ENCODE data around the gene DHX35. TPM values are rescaled to one million over a fixed set of nuclear protein-coding genes. Genes with fewer than 3 reads are reported as not detected.

The DHX35 gene
- total and polyA plus RNA-seq, 2 experiments from 2014 or later = 8.3 to 25.9 TPM

- ATAC-seq (no peak), DNase-seq (ENCODE audit: low spot score) (no peak)
- Histone ChIP-seq H3F3A (replicated peaks; ENCODE audit: low read depth) (no peaks in the 10 kb centered on the region), H3K4me2 (no peak overlapping the region), H3K4me1 (ENCODE audit: insufficient read depth) (peaks cover 10% of the 10 kb centered on the region), H3K27me3 (ENCODE audit: insufficient read depth) (no peaks in the 10 kb centered on the region), H3K27ac (ENCODE audit: low read depth) (no peak overlapping the region), H2AFZ (no peak overlapping the region), H3K4me3 (no peak overlapping the region), H3K79me2 (replicated peaks; ENCODE audit: insufficient read depth) (peaks cover 71% of the 10 kb centered on the region), H3K9me2 (ENCODE audit: insufficient read depth) (no peaks in the 10 kb centered on the region), H4K20me1 (replicated peaks; ENCODE audit: insufficient read depth) (peaks cover 3% of the 10 kb centered on the region), H3K36me3 (ENCODE audit: insufficient read depth) (peaks cover 12% of the 10 kb centered on the region)
- H3K27ac Mint-ChIP-seq = no peak overlapping the region
- TF ChIP-seq EZH2phosphoT487 (IDR thresholded peaks at IDR 0.05; ENCODE audit: unreplicated experiment) = no peak
- TF ChIP-seq NANOG (IDR thresholded peaks at IDR 0.05; ENCODE audit: borderline replicate concordance) = no peak
- TF ChIP-seq REST (IDR thresholded peaks at IDR 0.05; ENCODE audit: unreplicated experiment) = no peak
- no peak for TF ChIP-seq ZNF114 (CRISPR knock-in tag; IDR thresholded peaks at IDR 0.05)
- TF ChIP-seq ETS1 (IDR thresholded peaks at IDR 0.05) = no peak
- no peak for TF ChIP-seq CTCF (conservative IDR thresholded peaks at IDR 0.05; ENCODE audit: low read depth in 2 of 2)
- TF ChIP-seq CREB1 (CRISPR knock-in tag; IDR thresholded peaks at IDR 0.05; ENCODE audit: low read depth) = no peak
- no peak for TF ChIP-seq ZNF462 (CRISPR knock-in tag; IDR thresholded peaks at IDR 0.05)
- H3K36me3 Mint-ChIP-seq (ENCODE audit: low read depth) = peaks cover 14% of the 10 kb centered on the region; the same call in 2 of the 3 replicates
- peaks cover 7% of the 10 kb centered on the region for H3K27me3 Mint-ChIP-seq (ENCODE audit: insufficient read depth, low read depth, poor library complexity)
- no peak overlapping the region for H3K4me3 Mint-ChIP-seq
- H3K9me3 Mint-ChIP-seq = no peaks in the 10 kb centered on the region; the same call in 2 of the 3 replicates
- peaks cover 14% of the 10 kb centered on the region for H3K4me1 Mint-ChIP-seq
Observed at GRCh38 chr20:38965264-38965663, 3.1 kb downstream of the DHX35 start.
